ENCODE results near the gene NRG3.

DNA sequence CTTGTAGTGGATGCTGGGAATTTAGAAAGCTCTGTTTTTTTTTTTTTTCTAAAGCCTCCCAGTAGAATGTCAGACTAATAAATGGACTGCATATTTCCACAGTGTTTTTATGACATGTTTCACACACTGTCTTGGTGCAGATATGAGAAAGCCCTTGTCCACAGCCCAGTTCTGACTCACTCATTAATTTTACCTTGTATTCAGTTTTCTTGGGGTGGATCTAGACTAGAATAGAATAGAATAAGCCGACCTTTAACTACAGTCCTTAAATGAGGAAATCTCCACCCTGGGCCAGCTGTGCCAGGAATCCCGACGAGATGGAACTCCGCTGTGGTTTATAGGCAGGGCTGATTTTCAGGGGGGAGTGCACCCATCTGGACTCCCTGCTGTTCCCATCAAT, 274.7 kb downstream of the NRG3 start:
- TF ChIP-seq, protein P1, sequence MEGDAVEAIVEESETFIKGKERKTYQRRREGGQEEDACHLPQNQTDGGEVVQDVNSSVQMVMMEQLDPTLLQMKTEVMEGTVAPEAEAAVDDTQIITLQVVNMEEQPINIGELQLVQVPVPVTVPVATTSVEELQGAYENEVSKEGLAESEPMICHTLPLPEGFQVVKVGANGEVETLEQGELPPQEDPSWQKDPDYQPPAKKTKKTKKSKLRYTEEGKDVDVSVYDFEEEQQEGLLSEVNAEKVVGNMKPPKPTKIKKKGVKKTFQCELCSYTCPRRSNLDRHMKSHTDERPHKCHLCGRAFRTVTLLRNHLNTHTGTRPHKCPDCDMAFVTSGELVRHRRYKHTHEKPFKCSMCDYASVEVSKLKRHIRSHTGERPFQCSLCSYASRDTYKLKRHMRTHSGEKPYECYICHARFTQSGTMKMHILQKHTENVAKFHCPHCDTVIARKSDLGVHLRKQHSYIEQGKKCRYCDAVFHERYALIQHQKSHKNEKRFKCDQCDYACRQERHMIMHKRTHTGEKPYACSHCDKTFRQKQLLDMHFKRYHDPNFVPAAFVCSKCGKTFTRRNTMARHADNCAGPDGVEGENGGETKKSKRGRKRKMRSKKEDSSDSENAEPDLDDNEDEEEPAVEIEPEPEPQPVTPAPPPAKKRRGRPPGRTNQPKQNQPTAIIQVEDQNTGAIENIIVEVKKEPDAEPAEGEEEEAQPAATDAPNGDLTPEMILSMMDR (conservative IDR thresholded peaks at IDR 0.05 in 1 of 2, IDR thresholded peaks at IDR 0.05 in 1 of 2; ENCODE audit: low read depth in 1 of 2, low read length in 2 of 2), result no peak
- no peak for TF ChIP-seq EZH2 (IDR thresholded peaks at IDR 0.05; ENCODE audit: low read length, missing control alignments)

All from fibroblast of lung (primary cell).